CD4-positive, alpha-beta T cell treated with Interleukin-6 for 4 hours (primary cell): ENCODE data around the gene EEFSEC.

Experiments
- DNase-seq: peaks from one replicate; pipeline ENCODE4 v3.0.0-alpha.2; 2020; ENCODE audit warnings: mixed read lengths

EEFSEC gene

DNA sequence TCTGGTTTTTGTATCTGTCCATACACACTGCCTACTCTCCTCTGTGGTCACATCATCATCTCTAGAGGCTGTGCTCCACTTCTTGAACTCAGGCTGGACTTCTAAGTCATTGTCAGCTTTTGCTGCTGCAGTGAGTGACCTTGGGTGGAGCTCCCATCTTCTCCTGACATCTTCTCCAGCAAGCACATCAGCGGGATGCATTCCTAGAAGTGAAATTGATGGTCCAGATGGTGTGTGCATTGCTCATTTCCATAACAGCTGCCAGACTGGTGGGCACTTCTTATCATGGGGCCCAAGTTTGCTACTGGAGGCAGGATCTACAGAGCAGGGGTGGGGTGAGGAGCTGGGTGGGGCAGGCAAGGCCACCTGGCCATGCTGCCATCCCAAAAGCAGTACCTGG is 203.5 kb downstream of the EEFSEC start:
- DNase-seq, result no peak

DNA sequence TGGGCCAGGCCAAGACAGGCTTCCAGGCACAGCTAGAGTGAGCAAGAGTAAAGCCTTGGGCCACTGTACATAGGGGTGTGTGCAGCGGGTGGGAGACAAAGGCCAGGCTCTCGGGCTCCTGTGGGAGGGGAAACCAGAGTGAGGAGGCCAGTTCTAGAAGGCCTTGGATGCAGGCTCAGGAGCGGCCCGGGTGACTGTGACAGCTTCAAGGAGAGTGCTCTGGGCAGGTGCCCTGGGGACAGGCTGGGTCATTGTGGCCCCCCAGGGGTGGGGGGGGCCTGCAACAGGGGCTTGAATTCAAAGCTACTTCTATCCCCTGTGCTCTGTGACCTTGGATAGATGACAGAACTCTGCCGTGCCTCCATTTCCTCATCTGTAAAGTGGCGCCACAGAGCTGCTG is 204.3 kb downstream of the EEFSEC start:
- no peak for DNase-seq

DNA sequence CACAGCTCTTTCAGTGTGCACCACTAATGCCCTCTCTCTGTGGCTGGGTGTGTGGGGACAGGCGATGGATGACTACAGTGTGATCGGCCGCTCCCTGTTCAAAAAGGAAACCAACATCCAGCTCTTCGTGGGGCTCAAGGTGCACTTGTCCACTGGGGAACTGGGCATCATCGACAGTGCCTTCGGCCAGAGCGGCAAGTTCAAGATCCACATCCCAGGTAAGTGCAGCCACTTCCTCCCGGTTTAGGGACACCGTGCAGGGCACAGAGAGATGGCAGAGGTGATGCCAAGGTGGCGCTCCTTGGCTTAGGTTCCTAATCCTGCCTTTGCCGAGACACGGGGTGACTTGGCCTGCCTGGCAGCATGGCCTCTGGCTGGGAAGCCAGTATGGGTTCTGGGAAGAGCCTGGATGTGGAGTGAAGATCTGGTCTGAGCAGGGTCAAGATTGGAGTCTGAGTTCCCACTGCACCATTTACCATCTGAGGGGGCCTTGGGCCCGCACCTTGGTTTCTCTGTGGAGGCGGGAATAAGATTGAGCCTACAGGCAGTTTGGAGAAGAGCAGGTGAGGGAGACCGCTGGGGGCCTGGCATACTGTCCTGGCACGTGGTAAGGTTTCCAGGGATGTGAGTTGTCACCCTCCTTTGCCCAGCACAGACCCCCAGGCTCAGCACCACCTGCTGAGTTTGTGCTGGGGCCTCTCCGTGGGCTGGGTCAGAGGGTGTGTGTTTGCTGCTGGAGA is 205.0 kb downstream of the EEFSEC start:
- DNase-seq, result no peak

DNA sequence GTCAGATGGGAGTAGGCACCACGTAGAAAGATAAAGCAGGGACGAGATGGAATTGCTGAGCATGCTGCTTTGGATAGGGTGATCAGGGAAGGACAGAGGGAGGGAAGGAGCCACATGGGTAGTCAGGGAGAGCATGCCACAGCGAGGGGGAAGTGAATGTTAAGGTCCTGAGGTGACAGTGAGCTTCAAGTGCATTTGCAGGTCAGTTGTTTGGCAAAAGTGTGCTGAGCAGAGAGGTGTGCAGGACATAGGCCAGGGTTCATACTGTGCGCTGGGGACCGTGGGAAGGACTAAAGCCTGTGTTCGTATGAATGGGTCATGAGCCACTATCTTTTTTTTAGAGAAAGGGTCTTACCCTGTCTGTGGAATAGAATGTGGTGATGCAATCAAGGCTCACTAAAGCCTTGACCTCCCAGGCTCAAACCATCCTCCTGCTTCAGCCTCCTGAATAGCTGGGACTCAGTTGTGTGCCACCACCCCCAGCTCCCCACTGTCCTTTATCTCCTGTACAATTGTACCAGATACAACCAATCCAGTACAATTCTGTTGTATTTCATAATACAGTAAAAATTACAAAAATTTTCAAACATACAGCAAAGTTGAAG is 205.9 kb downstream of the EEFSEC start:
- DNase-seq, result no peak

DNA sequence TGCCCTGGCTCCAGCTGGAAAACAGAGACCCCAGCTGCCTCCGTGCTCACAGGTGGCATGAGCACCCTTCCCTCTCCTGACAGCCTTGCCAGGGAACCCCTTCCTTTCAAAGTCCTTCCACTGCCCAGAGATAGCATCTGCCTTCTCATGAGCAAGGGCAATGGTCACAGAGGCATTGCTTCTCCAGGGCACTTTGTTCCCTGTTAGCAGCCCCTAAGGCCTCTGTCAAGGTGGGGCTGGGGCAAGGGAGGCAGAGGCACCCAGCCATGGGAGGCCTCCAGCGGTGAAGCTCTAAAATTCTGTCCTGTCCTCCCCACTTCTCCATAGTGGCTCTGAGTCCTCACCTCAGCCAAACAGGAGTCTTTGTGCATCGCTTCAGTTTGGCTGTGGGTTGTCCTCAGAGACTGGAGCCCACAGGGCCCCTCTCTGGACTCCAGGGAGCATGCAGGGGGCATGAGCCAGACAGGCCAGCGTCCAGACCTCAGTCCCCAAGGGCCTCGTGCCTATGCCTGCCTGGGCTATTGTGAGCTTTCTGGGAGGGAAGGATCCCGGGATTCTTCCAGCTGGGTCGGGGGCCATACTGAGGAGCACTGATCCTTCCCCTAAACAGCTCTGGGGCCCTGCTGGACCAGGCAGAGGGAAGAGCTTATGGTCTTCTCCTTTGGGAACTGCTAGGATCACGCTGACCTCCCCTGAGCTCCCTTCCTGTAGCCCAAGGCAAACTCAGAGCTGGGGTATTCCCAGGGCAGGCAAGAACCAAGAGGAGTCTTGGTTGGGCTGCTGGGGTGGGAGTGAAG is 206.8 kb downstream of the EEFSEC start:
- DNase-seq, result no peak

DNA sequence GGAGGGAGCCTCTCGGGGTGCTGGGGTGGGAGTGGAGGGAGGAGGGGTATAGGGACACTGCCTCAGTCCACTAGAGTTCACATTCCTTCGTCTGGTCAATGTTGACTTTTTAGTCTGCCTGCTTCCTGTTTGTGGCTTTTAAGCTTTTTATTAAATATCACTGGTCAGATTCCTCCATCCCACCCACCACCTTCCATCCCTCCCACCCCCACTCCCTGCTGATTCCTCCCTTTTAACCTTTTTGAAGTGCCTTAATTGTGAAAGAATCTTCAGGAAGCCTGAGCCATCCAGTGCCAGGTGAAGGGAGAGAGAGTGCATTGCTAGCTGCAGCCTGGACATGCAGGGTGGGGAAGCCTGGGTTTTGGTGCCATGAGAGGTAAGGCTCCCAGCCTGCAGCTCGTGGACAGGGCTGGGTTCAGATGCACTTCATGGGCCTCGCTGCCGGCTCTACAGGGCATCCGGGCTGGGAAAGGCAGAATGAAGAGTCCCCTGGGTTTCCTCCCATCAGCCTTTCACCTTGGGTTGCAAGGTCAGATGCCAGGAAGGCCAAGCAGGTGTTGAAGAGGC is 207.5 kb downstream of the EEFSEC start:
- no peak for DNase-seq

DNA sequence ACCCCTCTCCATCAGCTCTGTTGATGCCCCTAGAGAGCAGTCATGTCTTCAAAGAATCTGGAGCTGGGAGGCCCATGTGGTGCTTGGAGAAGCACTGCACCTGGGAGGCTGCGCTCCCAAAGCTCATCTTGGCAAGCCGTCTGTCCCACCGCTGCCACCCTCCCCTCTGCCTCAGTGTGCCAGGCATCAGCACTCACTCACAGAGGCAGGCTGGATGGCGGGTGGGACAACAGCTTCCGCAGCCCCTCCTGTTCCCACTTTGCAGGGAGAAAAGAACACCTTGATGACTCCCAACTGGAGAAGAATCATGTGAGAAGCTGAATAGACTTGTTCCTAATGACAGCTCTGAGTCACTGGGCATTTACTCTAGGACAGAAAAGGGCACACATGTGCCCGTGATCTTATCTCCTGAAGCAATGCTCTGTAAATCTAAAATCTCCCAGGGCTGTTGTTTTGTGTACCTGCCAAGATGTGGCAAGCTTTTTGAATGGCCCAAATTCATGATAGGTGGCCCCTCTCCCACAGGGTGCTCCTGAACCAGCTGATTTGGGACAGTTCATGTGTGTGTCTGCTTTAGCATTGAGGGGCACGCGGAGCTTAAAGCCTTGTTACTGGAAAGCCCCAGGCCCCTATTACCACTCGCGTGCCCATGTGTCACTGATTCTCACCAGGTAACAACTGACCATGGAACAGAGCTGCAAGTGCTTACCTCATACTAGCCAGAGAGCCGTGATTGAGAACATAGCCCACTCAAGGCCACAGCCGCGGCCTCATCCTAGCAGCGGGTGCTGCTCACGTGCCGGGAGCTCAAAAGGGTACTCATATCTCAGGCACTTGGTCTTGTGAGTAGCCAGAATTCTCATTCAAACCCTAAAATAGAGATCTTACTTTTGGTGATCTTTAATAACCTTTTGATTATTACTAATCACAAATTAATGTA is 209.0 kb downstream of the EEFSEC start:
- no peak for DNase-seq

DNA sequence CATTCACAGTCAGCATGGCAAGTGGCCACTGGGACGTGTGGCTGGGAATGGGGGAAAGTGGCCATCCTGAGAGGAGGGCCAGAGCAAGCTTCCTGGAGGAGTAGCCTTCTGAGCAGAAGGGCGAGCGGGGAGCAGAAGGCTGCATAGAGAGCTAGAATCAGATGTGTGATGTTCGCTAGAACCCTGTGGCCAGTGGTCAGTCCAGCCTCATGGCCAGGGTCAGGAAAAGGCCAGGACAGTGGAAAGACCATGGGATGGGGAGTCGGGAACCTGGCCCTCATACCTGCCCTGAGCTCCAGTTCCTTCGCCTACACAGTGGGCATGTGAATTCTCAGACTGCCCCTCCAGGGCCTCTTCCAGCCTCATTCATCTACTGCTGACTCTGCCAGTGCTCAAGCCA is 211.0 kb downstream of the EEFSEC start:
- no peak for DNase-seq

DNA sequence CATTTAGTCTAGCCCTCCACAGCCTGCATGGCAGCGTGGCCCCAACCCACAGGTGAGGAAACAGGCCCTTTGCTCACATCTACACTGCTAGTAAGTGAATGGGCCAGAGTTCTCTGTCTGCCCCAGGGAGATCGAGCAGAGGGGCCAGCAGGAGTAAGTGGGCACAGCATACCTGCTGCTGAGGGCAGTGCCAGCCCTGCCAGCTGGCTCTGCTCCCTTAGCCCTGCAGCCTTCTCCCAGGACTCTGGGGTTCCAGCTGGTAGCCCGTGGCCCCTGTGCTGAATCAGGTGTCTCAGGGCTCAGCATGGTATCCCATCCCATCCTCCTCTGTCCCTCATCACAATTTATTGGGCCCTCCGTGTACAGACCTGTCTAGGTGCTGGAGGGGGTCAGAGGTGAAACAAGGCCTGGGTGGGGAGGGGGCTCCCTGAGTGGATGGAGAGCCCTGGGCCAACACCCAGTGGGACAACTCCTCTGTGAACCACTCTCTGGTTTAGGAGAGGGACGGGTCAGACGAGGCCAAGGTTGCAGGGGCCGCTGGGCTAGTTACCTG is 211.6 kb downstream of the EEFSEC start:
- no peak for DNase-seq

DNA sequence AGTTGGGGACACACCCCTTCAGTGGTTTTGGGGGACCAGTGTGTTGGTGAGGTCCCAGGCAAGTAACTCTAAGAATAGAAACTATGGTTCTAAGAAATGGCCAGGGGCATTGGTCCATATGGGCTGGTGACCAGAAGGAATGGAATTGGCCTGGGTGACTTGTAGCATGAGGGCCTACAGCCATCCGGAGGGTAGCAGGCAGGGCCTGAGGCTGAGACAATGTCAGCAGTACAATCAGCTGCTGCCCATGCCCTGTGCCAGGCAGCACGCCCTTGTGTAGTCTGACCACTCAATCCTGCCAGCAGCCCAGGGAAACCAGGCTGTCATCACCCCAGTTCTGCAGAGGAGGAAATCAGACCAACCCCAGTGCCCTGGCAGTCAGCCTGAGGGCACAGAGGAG is 212.9 kb downstream of the EEFSEC start:
- no peak for DNase-seq

DNA sequence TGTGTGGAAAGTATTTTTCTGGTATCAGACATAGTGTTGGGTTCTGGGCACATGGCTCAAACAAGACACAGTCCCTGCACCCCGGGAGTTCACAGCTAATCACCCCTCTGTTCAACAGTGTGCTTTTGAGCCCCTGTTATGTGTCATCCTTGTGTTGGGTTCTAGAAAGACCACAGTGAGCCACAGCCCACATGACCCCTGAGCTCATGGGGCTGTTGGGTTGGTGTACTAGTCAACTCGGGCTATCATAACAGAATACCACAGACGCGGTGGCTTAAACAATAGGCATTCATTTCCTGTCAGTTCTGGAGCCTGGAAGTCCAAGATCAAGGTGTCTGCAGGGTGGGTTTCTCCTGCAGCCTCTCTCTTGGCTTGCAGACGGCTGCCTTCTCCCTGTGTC is 213.4 kb downstream of the EEFSEC start:
- DNase-seq, result no peak

DNA sequence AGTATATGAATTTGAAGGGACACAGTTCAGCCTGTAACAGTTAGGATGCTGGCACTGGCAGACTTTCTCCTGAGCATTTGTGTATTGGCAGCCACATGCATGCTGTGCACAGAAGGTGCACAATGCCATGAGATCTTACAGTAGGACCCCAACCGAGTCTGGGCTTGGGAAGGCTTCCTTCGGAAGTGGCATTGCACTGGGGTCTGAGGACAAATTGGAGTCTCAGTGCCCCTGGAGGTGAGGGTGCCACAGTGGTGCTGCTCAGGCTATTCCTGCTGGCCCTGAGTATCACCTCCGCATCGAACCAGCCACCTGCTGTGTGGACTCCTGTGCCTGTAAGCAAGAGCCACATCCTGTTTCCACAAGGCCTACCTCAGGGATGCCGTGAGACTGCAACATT is 213.9 kb downstream of the EEFSEC start:
- DNase-seq, result no peak

DNA sequence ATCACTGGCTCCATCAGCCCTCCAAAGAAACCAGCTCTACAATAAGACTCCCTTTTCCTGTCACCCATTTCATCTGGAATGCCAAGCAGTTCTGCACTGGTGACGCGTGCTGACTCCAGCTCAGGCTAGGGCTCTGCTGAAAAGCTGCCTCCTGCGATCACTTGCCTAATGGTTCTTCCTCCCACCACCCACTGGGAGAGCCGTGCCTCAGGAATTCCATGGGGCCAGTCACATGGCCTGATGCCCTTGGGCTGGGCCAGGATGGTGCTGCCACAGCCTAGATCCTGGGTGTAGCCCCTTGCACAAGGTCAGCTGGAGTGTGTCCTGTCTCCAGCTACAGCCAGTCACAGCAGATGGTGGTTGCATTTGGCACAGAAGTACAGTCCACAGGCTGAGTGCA is 214.5 kb downstream of the EEFSEC start:
- no peak for DNase-seq

DNA sequence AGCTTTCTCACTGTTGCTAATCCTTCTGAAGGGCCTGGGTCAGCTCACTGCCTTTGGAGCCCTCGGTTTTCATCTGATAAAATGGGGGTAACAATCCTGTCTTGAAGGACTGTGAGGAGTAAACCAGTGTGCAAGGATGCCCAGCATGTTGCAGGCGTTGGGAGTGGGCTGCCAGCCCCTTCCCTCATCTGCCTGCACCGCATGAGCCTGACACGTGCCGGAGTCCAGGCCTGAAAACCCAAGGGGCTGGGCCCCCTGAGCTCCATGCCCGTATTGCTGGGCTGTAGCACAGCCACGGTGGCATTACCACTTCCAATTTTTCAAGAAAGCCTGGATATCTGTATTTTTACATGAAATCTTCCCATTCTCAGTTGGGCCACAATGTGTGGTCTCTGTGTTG is 215.3 kb downstream of the EEFSEC start:
- no peak for DNase-seq

DNA sequence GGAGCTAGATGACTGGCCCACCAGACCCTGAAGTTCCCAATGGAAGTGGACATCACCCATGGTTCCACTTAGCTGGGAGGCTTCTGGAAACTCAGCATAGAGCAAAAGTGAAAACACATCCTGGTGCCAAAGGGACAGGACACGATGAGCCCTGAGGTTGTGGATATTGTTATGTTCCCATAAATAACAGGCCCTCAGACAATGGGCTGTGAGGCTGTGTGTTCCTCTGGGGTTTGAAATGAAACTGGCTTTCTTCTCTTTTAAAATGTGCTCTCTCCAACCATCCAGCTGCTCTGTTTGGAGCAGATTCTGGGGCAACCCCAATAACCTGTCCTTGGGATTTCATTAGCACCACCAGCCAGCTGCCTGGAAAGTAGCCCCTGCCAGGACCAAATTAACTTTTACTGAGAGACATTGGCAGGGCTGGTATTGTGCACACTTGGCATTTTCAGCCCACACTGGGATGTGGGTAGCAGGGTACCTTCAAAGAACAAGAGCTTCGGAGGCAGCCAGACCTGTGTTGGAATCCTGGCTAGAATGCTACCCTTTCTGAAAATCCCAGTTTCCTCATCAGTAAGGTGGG is 215.9 kb downstream of the EEFSEC start:
- DNase-seq, result no peak

DNA sequence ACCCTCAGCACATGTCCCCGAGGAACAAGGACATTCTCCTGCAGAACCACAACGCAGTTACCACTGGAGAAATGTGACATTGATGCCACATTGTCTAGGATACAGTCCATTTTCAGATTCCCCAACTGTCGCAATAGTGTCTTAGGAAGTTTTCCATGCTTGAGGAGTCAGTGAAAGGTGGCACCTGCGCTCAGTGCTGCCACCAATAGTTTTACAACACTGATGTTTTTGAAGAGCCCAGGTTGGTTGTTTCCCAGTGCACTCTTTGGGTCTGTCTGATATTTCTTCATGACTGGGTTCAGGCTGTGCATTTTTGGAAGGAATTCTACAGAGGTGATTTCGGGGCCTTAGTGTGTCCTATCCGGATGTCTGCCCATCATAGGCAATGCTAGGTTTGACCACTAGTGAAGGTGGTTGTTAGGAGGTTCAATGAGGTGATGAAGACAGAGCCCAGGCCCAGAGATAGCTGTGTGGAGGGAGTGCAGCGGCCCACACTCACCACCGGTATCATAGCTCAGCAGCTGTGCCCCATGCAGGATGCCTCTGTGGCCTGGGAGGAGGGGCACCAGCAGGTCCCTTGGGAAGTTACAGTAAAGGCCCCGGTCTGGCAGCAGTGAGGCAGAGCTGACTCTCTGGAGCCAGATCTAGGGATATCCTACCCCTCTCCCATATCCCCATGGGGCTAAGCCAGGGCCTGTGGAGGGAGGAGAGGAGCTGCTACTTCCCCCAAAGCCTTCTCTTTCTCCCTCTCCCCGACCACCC is 216.8 kb downstream of the EEFSEC start:
- no peak for DNase-seq

DNA sequence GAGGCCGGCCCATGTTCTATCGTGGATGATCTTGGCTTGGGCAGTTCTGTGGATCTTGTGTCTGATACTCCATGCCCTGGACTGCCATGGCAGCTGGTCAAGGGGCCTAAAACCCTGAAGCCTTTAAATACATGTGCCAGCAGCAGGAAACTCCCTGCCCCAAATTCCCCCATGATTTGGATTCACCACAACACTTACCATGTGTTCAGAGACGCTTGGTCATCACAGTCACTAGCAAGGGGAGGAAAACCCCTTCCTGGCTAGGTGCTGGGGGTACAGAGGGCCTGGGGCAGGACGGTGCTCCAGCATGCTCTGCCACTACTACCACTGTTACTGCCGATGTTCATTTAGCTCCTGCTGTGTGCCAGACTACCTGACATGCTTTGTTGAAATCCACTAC is 219.0 kb downstream of the EEFSEC start:
- DNase-seq, result no peak

DNA sequence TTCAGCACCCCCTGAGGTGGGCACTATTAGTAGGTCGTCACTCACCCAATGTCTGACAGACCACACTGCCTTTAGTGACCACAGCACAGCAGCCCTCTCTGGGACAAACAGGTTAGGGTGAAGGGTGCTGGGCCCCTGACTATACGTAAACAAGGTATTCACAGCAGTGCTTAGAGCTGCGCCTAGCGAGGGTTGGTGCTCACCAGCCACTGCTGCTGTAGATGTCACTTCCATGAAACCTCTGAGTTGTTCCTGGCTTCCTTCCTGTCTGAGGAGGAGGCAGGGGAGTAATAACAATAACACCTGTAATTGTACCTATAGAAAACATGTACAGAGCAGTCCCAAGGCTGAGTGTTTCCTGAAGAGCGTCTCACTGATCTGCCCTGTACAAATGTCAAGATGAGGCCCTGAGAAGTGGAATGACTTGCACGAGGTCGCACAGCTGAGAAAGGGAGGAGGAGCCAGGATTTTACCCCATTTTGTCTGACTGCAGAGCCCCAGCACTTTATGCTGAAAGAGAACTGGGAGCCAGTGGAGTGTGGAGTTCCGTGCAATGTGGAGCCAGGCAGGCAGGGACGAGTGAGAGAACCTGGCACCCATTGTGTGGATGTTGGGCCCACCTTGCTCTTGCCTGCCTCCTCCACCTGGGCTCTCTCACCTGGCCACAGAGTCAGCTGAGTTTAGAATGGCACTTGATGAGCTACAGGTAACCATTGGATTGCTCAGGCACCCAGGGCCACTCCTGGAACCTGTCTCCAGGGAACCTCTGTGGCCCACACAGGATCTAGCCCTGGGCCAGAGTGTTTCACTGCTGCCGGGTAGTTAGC is 219.6 kb downstream of the EEFSEC start:
- DNase-seq, result no peak

DNA sequence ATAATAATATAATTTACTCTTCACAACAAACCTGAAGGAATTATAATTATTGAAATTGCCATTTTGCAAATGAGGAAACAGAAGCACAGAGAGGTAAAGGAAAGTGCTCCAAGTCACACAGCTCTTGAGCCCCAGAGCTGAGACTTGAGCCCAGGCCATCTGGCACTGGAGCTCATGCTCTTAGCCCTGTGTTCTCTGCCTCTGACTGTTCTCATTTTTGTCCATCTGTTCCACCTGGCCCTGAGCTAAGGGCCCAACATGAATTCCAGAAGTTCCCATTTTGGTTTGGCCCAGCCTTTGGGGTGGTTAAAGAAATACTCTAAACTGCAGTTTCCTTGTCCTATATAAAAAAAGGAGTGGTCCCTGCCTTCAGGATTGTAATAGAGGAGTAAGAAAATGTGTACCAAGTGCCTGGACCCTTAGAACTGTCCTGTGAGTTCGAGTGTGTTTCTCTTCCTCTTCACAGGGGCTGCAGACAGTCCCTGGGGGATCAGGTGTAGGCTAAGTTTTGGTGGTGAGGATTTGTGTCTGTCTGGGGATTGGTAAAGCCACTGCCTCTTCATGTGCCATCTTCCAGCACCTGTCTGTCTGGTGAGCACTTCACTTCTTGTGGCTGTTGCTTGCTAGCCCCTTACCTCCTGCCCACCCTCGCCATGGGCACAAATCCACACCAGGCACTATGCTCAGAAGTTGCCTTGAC is 221.6 kb downstream of the EEFSEC start:
- no peak for DNase-seq

DNA sequence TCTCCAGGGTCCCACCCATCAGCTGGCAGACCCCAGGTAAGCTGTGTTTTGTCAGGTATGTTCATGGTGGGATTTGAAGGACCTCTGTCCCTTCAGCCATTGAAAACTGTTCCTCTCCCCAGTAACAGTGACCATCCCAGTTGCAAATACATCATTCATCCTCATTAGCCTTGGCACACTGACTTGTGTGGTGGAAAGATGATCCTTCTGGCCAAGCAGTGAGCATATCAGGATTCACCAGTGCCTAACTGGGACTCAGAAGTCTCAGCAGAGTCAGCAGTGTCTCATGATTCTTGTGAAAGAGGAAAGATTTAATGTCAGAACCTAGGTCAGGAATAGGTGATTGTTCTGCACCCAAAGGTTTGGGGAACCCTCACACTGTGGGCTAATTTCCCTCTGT is 223.2 kb downstream of the EEFSEC start:
- no peak for DNase-seq
